CD4-positive, alpha-beta T cell (primary cell): ENCODE data around the gene ZRSR2. TPM values are rescaled to one million over a fixed set of nuclear protein-coding genes. Genes with fewer than 3 reads are reported as not detected.

Experiments used
- ATAC-seq: fragments of 200-7000 bp; cut with Tn5 transposase; one replicate; pipeline ENCODE4 v1.10.0; 2022; ENCODE audit warnings: mild to moderate bottlenecking; ENCODE audit not compliant: poor library complexity
- CTCF ChIA-PET: fragments of 350-600 bp; sonication (Branson Sonifier 250); formaldehyde crosslinking; loops from one replicate; lab custom pipeline; 2021; ENCODE audit warnings: antibody characterized with exemption, inconsistent platforms; lab: Charles Lee
- POLR2A ChIA-PET: fragments of 350-600 bp; sonication (Branson Sonifier 250); formaldehyde crosslinking; loops from one replicate; lab custom pipeline; 2021; ENCODE audit warnings: antibody characterized with exemption, inconsistent platforms; lab: Charles Lee
- DNase-seq, 14 experiments: peaks; one replicate each; pipeline ENCODE4 v3.0.0-alpha.2; 2013 to 2020; ENCODE audit warnings: mixed read lengths in 2 of 14
- H3K27ac ChIP-seq, 2 donors: one replicate each; pipeline versions ENCODE4 v1.5.1 to v1.7.0; 2013; ENCODE audit warnings: low read length in 2 of 2, low read depth in 1 of 2, mild to moderate bottlenecking in 1 of 2
- H3K27me3 ChIP-seq, 2 experiments: 1 replicate in 1 of 2; 2 replicates in 1 of 2; pipeline versions ENCODE4 v1.6.1 to v1.7.0; 2013; ENCODE audit warnings: low read length in 2 of 2, control low read depth in 1 of 2, mild to moderate bottlenecking in 1 of 2, moderate library complexity in 1 of 2; ENCODE audit not compliant: insufficient read depth in 2 of 2, control insufficient read depth in 1 of 2
- H3K36me3 ChIP-seq: one replicate; pipeline ENCODE4 v1.6.1; 2013; ENCODE audit warnings: low read length, control low read depth; ENCODE audit not compliant: insufficient read depth
- H3K4me1 ChIP-seq: one replicate; pipeline ENCODE4 v1.6.1; 2013; ENCODE audit warnings: low read length, control low read depth; ENCODE audit not compliant: insufficient read depth
- H3K4me3 ChIP-seq: one replicate; pipeline ENCODE4 v1.5.1; 2013; ENCODE audit warnings: mild to moderate bottlenecking, low read length, moderate library complexity
- H3K9me3 ChIP-seq, 2 experiments: 1 replicate in 1 of 2; 2 replicates in 1 of 2; pipeline versions ENCODE4 v1.6.1 to v1.7.0; 2013; ENCODE audit warnings: low read length in 2 of 2, mild to moderate bottlenecking in 2 of 2, control low read depth in 1 of 2, moderate library complexity in 1 of 2; ENCODE audit not compliant: control insufficient read depth in 1 of 2, insufficient read depth in 1 of 2
- H3K27ac Mint-ChIP-seq: one replicate; pipeline ENCODE4 v1.8.0; 2020; ENCODE audit warnings: mixed read lengths
- H3K27me3 Mint-ChIP-seq: one replicate; pipeline ENCODE4 v1.8.0; 2021; ENCODE audit warnings: mixed read lengths
- H3K36me3 Mint-ChIP-seq: one replicate; pipeline ENCODE4 v1.8.0; 2021; ENCODE audit warnings: low read depth, mixed read lengths
- H3K4me1 Mint-ChIP-seq: one replicate; pipeline ENCODE4 v1.8.0; 2021; ENCODE audit warnings: low read depth, mixed read lengths
- H3K4me3 Mint-ChIP-seq: one replicate; pipeline ENCODE4 v1.8.0; 2020; ENCODE audit warnings: mild to moderate bottlenecking, mixed read lengths
- H3K9me3 Mint-ChIP-seq: one replicate; pipeline ENCODE4 v1.8.0; 2020; ENCODE audit warnings: mixed read lengths
- CTCF ChIP-seq: fragments of 200-600 bp; IDR thresholded peaks from one replicate; pipeline ENCODE4 v1.8.0; 2022; ENCODE audit warnings: antibody characterized with exemption, mild to moderate bottlenecking
- intact Hi-C, 2 experiments: fragments of 100-400 bp; cut with DNase I in 1 of 2; cut with micrococcal nuclease in 1 of 2; formaldehyde crosslinking; loops; one replicate each; pipeline versions ENCODE4 v1.15.1 to v1.9.0; 2023 to 2025; cut with DNase I, micrococcal nuclease
- total RNA-seq, 174 experiments: library from RNA in 2 of 174; stranded (reverse) in 2 of 174; gene quantifications; one replicate each; pipeline ENCODE4 v1.2.3 and lab custom pipeline; 2021 to 2026

The ZRSR2 gene
- total RNA-seq, 2 experiments from 2014 or later: 18.4 to 21.1 TPM

- intact Hi-C loops: no loop called here
- peaks cover 90% of the 10 kb centered on the region for H3K4me1 Mint-ChIP-seq
- ATAC-seq: no peak
These were observed 41.4 kb upstream of the ZRSR2 start for GRCh38 chrX:15748841-15749240.

GRCh38 chrX:15749642-15750610 is 40.4 kb upstream of the ZRSR2 start:
- DNase-seq: peak in 6 of 14 experiments; percentile 12 to 65 (median 60)
- Histone ChIP-seq H3K36me3 (peaks cover 9% of the 10 kb centered on the region), H3K27ac (peak overlapping the region; percentile 82 to 98), H3K27me3 (no peaks in the 10 kb centered on the region), H3K4me1 (peaks cover 60% of the 10 kb centered on the region), H3K9me3 (no peaks in the 10 kb centered on the region), H3K4me3 (peak overlapping the region; percentile 19)
- H3K36me3 Mint-ChIP-seq: peaks cover 64% of the 10 kb centered on the region
- ChIA-PET CTCF (interaction anchor here (1.9 to 3.4 kb wide), 2 partner anchors 8 to 10 kb away, joined by 7 to 25 read pairs; partner anchors contain the start of gene CA5B), POLR2A (interaction anchor here (0.5 to 13.9 kb wide), 11 partner anchors 9 to 105 kb away, joined by 3 to 204 read pairs (median 3); partner anchors contain the start of genes AP1S2, CA5B and ZRSR2)
- H3K9me3 Mint-ChIP-seq: no peaks in the 10 kb centered on the region
- TF ChIP-seq CTCF: no peak
- ATAC-seq: peak; percentile 57
- peaks cover 86% of the 10 kb centered on the region for H3K4me1 Mint-ChIP-seq
- peak overlapping the region; percentile 64 for H3K4me3 Mint-ChIP-seq
- no peaks in the 10 kb centered on the region for H3K27me3 Mint-ChIP-seq
- intact Hi-C loops: loop anchor here in 1 of 2 experiments (5.0 kb wide), 1 partner anchor 42 kb away; the partner anchor contains the start of gene ZRSR2
- H3K27ac Mint-ChIP-seq: peak overlapping the region; percentile 91

More at GRCh38 chrX:15748841-15749240, 41.4 kb upstream of the ZRSR2 start:
- ChIA-PET CTCF (interaction anchor here (1.9 to 3.4 kb wide), 2 partner anchors 9 kb away, joined by 7 to 25 read pairs; partner anchors contain the start of gene CA5B), POLR2A (interaction anchor here (0.7 to 13.9 kb wide), 5 partner anchors 10 to 380 kb away, joined by 3 to 204 read pairs (median 3); partner anchors contain the start of genes AP1S2 and CA5B)
- Histone ChIP-seq H3K4me1 (peaks cover 60% of the 10 kb centered on the region), H3K27ac (peak overlapping the region; percentile 82 to 98), H3K4me3 (no peak overlapping the region), H3K36me3 (peaks cover 7% of the 10 kb centered on the region), H3K9me3 (no peaks in the 10 kb centered on the region), H3K27me3 (no peaks in the 10 kb centered on the region)
- Mint-ChIP-seq H3K36me3 (peaks cover 68% of the 10 kb centered on the region), H3K27ac (peak overlapping the region; percentile 91), H3K4me3 (peak overlapping the region; percentile 38), H3K27me3 (no peaks in the 10 kb centered on the region), H3K9me3 (no peaks in the 10 kb centered on the region)
- no peak for DNase-seq
- TF ChIP-seq CTCF: no peak

DNA sequence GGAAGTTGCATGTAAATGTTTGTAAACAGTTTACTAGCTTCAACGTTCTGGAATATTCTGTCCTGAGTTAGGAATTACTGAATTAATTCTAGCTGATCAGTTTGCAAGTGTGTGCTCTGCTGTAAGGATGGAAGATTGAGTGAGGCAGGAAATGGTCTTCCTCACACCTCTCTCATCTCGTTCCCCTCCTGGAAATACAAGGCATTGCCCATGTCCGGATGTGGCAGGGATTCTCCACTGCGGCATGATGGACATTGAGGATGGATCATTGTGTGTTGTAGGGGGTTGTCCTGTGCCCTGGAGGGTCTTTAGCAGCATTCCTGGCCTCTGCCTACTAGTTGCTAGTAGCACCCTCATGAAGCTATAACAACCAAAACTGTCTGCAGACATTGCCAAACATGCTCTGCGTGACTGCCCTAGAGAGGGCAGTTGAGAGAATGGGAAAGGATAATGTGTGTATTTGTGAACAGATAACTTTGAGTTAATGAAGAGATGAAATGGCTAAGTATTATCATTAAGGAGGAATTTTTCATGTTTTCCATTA is 39.6 kb upstream of the ZRSR2 start:
- ATAC-seq (peak; percentile 19), DNase-seq (peak in 4 of 14 experiments; percentile 14 to 46 (median 38))
- ChIA-PET POLR2A (interaction anchor here (0.5 to 13.9 kb wide), 9 partner anchors 8 to 105 kb away, joined by 3 to 204 read pairs (median 3); partner anchors contain the start of genes AP1S2, CA5B and ZRSR2), CTCF (interaction anchor here (0.7 to 3.4 kb wide), 4 partner anchors 7 to 503 kb away, joined by 3 to 25 read pairs (median 5); partner anchors contain the start of gene CA5B)
- peaks cover 83% of the 10 kb centered on the region for H3K4me1 Mint-ChIP-seq
- peak overlapping the region; percentile 81 for H3K4me3 Mint-ChIP-seq
- H3K4me1 ChIP-seq: peaks cover 67% of the 10 kb centered on the region
- intact Hi-C loops: loop anchor here in 1 of 2 experiments (1.0 to 5.0 kb wide), 2 partner anchors 12 to 42 kb away; partner anchors contain the start of genes CA5B and ZRSR2
- H3K9me3 ChIP-seq: no peaks in the 10 kb centered on the region
- no peaks in the 10 kb centered on the region for H3K27me3 Mint-ChIP-seq
- peak overlapping the region; percentile 19 for H3K4me3 ChIP-seq
- no peaks in the 10 kb centered on the region for H3K27me3 ChIP-seq
- no peaks in the 10 kb centered on the region for H3K9me3 Mint-ChIP-seq
- peaks cover 13% of the 10 kb centered on the region for H3K36me3 ChIP-seq
- peak overlapping the region; percentile 91 for H3K27ac Mint-ChIP-seq
- TF ChIP-seq CTCF: no peak
- H3K27ac ChIP-seq: peak overlapping the region; percentile 82 to 98
- peaks cover 57% of the 10 kb centered on the region for H3K36me3 Mint-ChIP-seq
